Panc1 (cell line): ENCODE results near the gene KAT6B. TPM values are rescaled to one million over a fixed set of nuclear protein-coding genes. Genes with fewer than 3 reads are reported as not detected.

Experiments used
- ATAC-seq: fragments of 200-7000 bp; cut with Tn5 transposase; 2 replicates; pipeline ENCODE4 v1.9.1; 2020; ENCODE audit warnings: mild to moderate bottlenecking, moderate library complexity
- BruUV-seq: library from RNA; stranded (reverse); fragments of 400-500 nt; replicated peaks from 2 replicates; lab custom pipeline; 2021; lab: Mats Ljungman, UMichigan
- CTCF ChIA-PET: fragments of 300-600 bp; sonication (Branson Sonifier 250); formaldehyde crosslinking; loops from one replicate; lab custom pipeline; 2022; ENCODE audit warnings: antibody characterized with exemption; lab: Charles Lee
- POLR2A ChIA-PET: fragments of 300-600 bp; sonication (Branson Sonifier 250); formaldehyde crosslinking; loops from one replicate; lab custom pipeline; 2022; ENCODE audit warnings: antibody characterized with exemption; lab: Charles Lee
- DNase-seq: peaks from one replicate; pipeline ENCODE4 v3.0.0-alpha.2; 2010; ENCODE audit warnings: low read depth, low spot score
- H3K27ac ChIP-seq: 2 replicates; pipeline ENCODE4 v1.5.1; 2011; ENCODE audit warnings: mild to moderate bottlenecking, low read length, inconsistent platforms
- H3K27me3 ChIP-seq: fragments of 200-500 bp; sonication (Bioruptor generic); 2 replicates; pipeline ENCODE4 v1.6.0; 2014; ENCODE audit warnings: low read length, inconsistent platforms; ENCODE audit not compliant: control insufficient read depth, insufficient read depth
- H3K36me3 ChIP-seq: fragments of 200-500 bp; sonication (Bioruptor generic); 2 replicates; pipeline ENCODE4 v1.5.1; 2014; ENCODE audit warnings: inconsistent platforms, mild to moderate bottlenecking, low read length, moderate library complexity; ENCODE audit not compliant: control insufficient read depth, insufficient read depth
- H3K4me1 ChIP-seq: 2 replicates; pipeline ENCODE4 v1.5.1; 2011; ENCODE audit warnings: inconsistent platforms, mild to moderate bottlenecking, low read length, moderate library complexity; ENCODE audit not compliant: control insufficient read depth, insufficient read depth
- H3K4me3 ChIP-seq, 2 experiments: 2 replicates each; pipeline ENCODE4 v1.5.1; 2011 to 2012; ENCODE audit warnings: low read depth in 2 of 2, low read length in 2 of 2, mild to moderate bottlenecking in 2 of 2, inconsistent platforms in 1 of 2, moderate library complexity in 1 of 2
- H3K9me3 ChIP-seq: fragments of 200-500 bp; sonication (Bioruptor generic); 2 replicates; pipeline ENCODE4 v1.5.1; 2014; ENCODE audit warnings: low read depth, mild to moderate bottlenecking, inconsistent platforms, low read length, moderate library complexity; ENCODE audit not compliant: control insufficient read depth, insufficient read depth
- POLR2AphosphoS5 ChIP-seq: IDR thresholded peaks from 2 replicates; pipeline ENCODE4 v1.6.1; 2012; ENCODE audit warnings: mild to moderate bottlenecking, low read depth, low read length, moderate library complexity
- SIN3A ChIP-seq: IDR thresholded peaks from 2 replicates; pipeline ENCODE4 v1.6.1; 2012; ENCODE audit warnings: low read depth, mild to moderate bottlenecking, low read length, moderate library complexity, borderline replicate concordance; ENCODE audit not compliant: insufficient read depth
- TCF7L2 ChIP-seq: IDR thresholded peaks from 2 replicates; pipeline ENCODE4 v1.6.1; 2011; ENCODE audit warnings: mild to moderate bottlenecking, low read depth, low read length, inconsistent platforms
- in situ Hi-C: cut with HindIII; loops from 2 replicates; pipeline ENCODE4 v1.10.0; 2016; ENCODE audit warnings: low sequenced_read_pairs, low pct_unique_long_range_greater_than_20kb
- intact Hi-C: fragments of 100-400 bp; cut with micrococcal nuclease; formaldehyde crosslinking; loops from one replicate; pipeline ENCODE4 v1.10.0; 2022; ENCODE audit not compliant: unreplicated experiment
- total RNA-seq: library from RNA; stranded (reverse); gene quantifications from one replicate; pipeline ENCODE4 v1.2.1, GENCODE V29; 2021; ENCODE audit not compliant: unreplicated experiment
- TF ChIP-seq, protein P1 (sequence below): fragments of 450-650 bp; IDR thresholded peaks from 2 replicates; pipeline ENCODE4 v1.5.1; 2017; ENCODE audit warnings: mild to moderate bottlenecking
- TF ChIP-seq, protein P2 (sequence below), 2 experiments: IDR thresholded peaks; 2 replicates each; pipeline ENCODE4 v1.6.1; 2011 to 2012; ENCODE audit warnings: low read depth in 2 of 2, control low read depth in 1 of 2, low read length in 1 of 2, mild to moderate bottlenecking in 1 of 2, moderate library complexity in 1 of 2; ENCODE audit not compliant: insufficient read depth in 1 of 2

The KAT6B gene
- total RNA-seq, 1 experiment from 2014 or later = 31.1 TPM

DNA sequence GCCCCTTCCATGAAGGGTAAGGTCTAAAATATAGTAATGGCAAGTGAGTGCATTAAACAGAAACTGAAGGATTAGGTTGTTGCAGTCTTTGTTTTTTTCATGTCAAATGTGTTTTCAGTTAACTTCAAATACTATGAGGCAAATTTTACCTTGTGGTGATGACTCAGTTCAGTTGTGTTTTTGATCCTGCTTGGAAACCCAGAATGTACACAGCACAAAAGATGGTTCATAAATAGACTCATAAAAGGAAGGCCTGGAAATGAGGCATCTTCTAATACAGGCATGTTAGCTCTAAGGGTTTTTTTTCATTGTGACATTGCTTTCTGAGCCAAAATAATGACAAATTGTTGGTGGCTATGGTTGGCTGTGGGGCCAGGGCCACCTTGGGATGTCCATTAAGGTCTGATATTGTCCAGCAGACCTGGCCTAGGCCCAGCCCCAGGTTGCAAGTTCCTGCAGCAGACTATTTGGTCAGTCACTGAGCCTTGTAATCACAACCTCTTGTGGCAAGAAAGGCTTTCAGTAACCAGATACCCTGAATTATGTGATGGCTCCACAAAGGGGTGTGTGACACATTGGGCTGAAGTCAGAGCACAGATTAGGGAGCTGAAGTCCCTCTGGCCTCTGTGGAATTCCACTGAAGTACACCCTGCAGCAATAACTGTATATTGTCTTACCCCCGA, 216.0 kb downstream of the KAT6B start:
- Histone ChIP-seq H3K4me1 (no peaks in the 10 kb centered on the region), H3K27ac (no peak overlapping the region), H3K36me3 (no peaks in the 10 kb centered on the region), H3K27me3 (no peaks in the 10 kb centered on the region), H3K4me3 (no peak overlapping the region), H3K9me3 (no peaks in the 10 kb centered on the region)
- BruUV-seq = no TSS peak
- intact Hi-C loops = no loop called here
- DNase-seq = no peak
- ATAC-seq = no peak
- in situ Hi-C loops = no loop called here
- CTCF ChIA-PET = no interaction called here
- TF ChIP-seq TCF7L2 (no peak), POLR2AphosphoS5 (no peak), SIN3A (no peak)
- TF ChIP-seq, protein P1, sequence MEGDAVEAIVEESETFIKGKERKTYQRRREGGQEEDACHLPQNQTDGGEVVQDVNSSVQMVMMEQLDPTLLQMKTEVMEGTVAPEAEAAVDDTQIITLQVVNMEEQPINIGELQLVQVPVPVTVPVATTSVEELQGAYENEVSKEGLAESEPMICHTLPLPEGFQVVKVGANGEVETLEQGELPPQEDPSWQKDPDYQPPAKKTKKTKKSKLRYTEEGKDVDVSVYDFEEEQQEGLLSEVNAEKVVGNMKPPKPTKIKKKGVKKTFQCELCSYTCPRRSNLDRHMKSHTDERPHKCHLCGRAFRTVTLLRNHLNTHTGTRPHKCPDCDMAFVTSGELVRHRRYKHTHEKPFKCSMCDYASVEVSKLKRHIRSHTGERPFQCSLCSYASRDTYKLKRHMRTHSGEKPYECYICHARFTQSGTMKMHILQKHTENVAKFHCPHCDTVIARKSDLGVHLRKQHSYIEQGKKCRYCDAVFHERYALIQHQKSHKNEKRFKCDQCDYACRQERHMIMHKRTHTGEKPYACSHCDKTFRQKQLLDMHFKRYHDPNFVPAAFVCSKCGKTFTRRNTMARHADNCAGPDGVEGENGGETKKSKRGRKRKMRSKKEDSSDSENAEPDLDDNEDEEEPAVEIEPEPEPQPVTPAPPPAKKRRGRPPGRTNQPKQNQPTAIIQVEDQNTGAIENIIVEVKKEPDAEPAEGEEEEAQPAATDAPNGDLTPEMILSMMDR = no peak
- TF ChIP-seq, protein P2, sequence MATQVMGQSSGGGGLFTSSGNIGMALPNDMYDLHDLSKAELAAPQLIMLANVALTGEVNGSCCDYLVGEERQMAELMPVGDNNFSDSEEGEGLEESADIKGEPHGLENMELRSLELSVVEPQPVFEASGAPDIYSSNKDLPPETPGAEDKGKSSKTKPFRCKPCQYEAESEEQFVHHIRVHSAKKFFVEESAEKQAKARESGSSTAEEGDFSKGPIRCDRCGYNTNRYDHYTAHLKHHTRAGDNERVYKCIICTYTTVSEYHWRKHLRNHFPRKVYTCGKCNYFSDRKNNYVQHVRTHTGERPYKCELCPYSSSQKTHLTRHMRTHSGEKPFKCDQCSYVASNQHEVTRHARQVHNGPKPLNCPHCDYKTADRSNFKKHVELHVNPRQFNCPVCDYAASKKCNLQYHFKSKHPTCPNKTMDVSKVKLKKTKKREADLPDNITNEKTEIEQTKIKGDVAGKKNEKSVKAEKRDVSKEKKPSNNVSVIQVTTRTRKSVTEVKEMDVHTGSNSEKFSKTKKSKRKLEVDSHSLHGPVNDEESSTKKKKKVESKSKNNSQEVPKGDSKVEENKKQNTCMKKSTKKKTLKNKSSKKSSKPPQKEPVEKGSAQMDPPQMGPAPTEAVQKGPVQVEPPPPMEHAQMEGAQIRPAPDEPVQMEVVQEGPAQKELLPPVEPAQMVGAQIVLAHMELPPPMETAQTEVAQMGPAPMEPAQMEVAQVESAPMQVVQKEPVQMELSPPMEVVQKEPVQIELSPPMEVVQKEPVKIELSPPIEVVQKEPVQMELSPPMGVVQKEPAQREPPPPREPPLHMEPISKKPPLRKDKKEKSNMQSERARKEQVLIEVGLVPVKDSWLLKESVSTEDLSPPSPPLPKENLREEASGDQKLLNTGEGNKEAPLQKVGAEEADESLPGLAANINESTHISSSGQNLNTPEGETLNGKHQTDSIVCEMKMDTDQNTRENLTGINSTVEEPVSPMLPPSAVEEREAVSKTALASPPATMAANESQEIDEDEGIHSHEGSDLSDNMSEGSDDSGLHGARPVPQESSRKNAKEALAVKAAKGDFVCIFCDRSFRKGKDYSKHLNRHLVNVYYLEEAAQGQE (IDR thresholded peaks at IDR 0.05; ENCODE audit: insufficient read depth in 1 of 2, low read depth in 2 of 2, low read length in 1 of 2) = no peak
- POLR2A ChIA-PET = no interaction called here

DNA sequence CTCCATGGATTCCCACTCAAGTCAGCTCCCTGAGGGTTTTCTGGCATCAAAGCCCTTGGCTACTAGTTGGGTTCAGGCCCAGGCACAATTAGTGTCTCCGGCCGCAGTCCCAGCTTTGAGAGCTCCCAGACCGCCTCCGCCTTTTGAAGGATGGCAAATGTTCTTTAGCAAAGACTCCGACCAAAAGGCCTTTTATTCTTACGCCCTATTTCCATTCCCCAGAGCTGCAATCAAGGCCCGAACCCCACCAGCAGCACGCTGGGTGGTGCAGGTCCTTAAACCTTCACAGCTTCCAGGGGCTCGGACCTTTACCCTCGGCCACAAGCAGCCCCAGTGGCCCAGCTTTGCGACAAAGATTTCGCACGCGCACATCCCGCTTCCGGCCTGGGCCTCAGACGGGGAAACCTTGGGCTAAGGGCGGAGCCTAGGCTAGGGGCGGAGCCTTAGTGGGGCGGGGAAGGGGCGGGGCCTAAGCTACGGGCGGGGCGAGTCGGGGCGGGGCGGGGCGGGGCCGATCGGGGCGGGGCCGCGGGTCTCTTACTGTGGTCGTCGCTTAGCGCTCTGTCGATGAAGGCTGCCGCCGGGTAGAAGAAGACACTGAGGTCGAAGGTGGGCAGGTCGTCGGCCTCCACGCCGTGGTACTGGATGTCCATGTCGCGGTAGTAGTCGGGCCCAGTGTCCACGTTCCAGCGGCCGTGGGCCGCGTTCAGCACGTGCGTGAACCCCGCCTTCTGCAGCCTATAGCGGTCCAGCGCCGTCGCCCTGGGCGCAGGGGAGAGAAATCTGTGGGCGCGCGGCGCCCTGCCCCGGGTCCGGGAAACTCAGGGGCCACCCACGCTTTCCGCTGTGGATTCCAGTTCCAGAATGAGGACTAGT, 217.1 kb downstream of the KAT6B start:
- no peak overlapping the region for H3K4me3 ChIP-seq
- intact Hi-C loops = no loop called here
- in situ Hi-C loops = no loop called here
- H3K36me3 ChIP-seq = no peaks in the 10 kb centered on the region
- no peak for ATAC-seq
- BruUV-seq = no TSS peak
- no peaks in the 10 kb centered on the region for H3K27me3 ChIP-seq
- DNase-seq = no peak
- ChIA-PET CTCF (no interaction called here), POLR2A (no interaction called here)
- no peaks in the 10 kb centered on the region for H3K9me3 ChIP-seq
- TF ChIP-seq, protein P1 = no peak
- TF ChIP-seq SIN3A (no peak), TCF7L2 (no peak), POLR2AphosphoS5 (no peak)
- TF ChIP-seq, protein P2 (IDR thresholded peaks at IDR 0.05; ENCODE audit: insufficient read depth in 1 of 2, low read depth in 2 of 2, low read length in 1 of 2) = no peak
- no peak overlapping the region for H3K27ac ChIP-seq
- H3K4me1 ChIP-seq = no peaks in the 10 kb centered on the region
